ENCODE data around the gene SFN.
A peak's percentile ranks its signal among the peaks of the same experiment; 100 is the strongest.
"Not testable (repeated sequence)": the region's sequence is repeated elsewhere in the genome, so short reads cannot be mapped to it uniquely, and the experiment has no call there.

Gene SFN

DNA sequence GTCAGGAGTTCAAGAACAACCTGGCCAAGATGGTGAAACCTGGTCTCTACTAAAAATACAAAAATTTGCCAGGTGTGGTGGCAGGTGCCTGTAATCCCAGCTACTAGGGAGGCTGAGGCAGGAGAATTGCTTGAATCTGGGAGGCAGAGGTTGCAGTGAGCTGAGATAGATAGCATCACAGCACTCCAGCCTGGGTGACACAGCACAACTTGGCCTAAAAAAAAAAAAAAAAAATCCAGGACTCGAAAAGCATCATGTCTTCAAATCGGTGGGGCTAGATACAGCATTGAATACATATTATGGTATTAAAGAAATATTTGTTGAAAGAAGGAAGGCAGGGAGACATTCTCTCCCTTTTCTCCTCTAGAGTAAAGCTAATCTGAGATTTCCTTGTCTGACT is 10.1 kb downstream of the SFN start:
- not testable (repeated sequence) for DNase-seq

DNA sequence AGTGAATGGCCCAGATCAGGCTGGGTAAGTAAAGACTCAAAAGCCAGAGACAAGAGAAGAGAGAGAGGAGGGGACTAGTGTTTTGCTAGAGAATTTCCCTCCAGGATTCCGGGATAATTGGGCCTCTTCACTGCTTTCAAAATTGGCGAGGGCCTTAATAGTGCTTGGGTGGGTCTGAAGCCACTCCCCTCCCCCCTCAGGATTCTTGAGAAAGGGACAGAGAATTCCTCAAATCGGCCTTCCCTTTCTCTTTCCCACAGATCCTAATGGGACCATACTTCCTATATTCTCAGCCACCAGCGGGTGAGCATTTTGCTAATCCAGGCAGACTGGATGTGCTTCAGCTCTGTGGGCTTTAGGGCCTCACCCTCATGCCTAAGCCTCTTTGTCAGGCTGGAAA is 11.9 kb downstream of the SFN start:
- no peak for DNase-seq

DNA sequence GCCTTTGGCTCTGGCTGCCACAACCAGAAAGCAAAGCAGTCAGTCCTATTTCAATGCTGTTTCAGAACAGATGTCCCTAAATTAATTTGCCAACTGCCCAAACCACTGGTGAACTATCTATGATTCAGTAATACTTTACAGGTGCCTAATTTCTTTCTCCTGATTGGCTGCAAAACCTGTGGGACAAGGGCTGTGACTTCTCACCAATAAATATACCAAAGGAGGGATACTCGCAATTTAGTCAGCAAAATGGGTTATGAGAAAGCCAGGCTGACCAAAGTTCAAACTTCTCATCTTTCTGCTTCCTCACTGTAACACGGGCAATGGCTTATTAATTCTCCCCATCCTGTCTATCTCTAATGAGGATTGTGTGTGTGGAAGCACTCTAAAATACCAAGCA is 14.4 kb downstream of the SFN start:
- DNase-seq, result no peak

DNA sequence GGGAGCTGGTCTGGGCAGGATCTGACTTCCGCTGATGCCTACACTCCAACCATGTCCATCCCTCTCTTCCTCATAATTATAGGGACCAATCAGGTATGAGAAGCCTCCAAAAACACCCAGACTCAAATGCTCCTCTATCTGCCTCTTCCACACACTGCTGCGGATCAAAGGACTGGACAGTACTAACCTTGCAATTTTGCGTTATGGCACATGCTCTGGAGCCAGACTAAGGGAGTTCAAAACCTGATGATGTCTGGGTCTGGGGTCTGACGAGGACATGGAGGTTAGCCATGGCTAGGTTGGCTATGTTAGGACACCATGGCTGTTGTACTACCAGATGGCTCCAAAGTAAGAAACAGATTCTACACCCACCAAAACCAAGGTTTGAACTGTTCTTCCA is 16.8 kb downstream of the SFN start:
- no peak for DNase-seq

DNA sequence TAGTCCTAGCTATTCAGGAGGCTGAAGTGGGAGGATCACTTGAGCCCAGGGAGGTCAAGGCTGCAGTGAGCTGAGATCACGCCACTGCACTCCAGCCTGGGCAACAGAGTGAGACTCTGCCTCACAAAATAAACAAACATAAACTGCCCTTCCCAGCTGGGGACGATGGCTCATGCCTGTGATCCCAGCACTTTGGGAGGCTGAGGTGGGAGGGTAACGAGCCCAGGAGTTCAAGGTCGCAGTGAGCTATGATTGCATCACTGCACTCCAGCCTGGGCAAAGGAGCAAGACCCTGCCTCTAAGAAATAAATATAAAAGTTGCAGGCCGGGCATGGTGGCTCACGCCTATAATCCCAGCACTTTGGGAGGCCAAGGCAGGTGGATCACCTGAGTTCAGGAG is 18.7 kb downstream of the SFN start:
- not testable (repeated sequence) for DNase-seq

DNA sequence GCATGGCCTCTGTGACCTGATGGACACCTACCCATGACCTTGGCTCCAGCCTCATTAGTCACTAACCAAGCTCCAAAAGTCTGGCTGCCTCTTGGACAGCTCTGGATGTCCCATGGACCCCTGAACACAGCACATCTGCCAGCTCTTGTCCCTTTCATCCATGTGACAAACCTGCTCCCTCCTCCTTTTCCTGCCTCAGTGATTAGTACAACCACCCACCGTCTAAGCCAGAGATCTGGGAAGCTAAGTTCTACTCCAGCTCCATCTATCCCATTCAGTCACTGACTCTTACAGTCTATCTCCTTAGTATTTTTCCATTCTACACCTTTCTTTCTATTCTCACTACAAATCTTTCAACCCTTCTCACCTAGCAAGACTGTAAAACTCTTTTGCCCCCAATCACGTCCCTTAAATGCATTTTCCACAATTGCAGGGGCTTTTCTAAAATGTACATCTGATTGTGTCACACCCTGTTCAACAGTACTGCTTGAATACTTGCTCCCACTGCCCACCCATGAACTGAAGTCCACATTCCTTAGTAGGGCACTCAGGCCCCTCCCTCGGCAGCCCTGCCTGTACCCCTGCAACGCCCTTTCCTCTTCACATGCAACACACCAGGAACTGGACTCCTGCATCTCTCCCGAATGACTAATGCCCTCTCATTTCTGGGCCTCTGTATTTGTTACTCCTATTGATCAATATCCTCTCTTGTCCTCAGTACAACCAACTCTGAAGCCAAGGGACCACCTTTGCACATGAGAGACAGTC is 19.9 kb downstream of the SFN start:
- DNase-seq, result no peak

DNA sequence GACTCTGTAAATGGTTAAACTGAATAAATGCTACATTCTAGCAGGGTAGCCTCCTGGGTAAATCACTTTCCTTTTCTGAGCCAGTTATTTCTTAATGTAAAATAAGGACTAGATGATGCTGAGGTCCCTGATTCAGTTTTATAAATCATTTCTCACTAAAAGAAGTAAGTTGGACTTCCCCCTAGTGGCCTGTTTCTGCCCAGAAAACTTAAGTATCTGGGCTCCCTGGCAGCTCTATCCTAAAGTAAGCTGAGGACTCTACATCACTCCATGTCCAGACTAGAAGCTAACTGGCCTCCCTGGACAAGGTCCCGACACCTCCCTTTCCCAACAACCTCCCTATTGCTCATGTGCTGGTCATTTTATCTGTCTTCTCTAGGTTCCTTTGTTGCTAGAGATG is 24.2 kb downstream of the SFN start:
- no peak for DNase-seq

DNA sequence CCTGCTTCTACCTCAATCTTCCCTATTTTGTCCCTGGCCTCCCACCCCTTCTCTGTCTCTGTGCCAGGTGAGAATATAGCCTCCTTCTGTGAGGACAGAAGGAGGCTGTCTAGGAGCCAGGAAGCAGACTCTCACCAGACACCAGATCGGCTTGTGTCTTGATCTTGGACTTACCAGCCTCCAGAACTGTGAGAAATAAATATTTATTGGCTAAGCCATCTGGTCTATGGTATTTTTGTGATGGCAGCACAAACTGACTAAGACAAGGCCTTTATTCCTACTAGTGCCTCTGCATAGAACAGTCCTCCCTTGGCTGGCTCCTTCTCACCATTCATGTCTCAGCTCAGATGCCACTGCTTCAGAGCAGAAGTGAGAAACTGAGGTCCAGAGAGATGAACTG is 25.3 kb downstream of the SFN start:
- DNase-seq, result no peak

DNA sequence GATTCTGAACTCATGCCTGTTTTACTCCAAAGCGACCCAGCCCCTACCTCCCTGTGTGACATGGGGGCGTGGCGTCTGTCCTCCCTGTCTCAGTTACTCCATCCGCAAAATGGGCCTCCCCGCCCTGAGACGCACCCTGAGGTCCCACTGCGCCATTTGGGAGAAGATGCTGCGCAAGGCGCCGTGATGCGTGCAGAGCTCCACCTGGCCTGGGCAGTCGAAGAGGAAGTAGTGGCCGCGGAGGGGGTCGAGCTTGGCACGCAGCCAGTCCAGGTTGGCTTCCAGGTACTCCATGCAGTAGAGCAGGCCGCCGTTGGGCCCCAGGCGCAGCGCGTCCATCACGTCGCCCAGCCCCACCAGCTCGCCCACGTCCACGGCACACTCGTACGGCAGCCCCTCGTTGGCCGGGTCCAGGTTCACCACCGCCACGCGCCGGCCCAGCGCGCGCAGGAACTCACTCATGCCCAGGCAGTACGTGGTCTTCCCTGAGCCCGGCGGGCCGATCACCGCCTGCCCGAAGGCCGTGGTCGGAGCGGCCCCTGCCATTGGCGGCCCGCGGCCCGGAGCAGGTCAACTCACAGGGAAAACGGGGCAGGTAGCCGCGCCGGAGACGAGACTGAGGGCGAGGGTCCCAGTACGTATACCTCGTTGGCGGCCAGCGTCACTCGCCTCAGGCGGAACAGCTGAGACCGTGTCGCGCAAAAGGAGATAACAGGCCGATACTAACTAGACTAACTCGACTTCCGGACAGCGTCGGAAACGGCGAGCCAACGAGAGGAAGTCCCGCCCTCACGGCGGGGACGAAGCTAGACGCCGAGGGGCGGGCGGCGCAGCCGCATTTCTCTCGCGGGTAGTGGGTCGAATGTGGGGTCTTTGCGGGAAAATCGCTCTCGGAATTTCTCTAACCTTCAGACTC is 26.9 kb downstream of the SFN start, which contains the start of gene GPN2:
Gene GPN2 (minus strand): TSS at position 733 of the 916 bp plus-strand sequence. CDS start 187 bp downstream, at position 546.
- DNase-seq, result peak; percentile 78

DNA sequence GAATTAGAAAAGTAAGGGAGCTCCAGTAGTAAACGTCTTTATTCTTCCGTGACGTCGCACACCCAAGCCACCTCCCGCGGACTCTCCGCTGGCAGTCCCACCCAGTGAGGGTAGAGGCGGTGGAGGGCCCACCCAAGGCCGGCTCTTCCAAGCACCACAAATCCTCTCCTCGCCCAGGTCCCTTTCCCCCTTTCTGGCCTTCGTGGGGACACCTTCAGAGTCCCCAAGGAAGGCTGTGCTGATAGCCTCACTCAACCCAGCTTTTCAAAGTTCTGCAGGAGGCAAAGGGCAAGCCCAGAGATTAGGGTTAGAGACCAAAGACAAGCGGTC is 27.5 kb downstream of the SFN start:
- no peak for DNase-seq

DNA sequence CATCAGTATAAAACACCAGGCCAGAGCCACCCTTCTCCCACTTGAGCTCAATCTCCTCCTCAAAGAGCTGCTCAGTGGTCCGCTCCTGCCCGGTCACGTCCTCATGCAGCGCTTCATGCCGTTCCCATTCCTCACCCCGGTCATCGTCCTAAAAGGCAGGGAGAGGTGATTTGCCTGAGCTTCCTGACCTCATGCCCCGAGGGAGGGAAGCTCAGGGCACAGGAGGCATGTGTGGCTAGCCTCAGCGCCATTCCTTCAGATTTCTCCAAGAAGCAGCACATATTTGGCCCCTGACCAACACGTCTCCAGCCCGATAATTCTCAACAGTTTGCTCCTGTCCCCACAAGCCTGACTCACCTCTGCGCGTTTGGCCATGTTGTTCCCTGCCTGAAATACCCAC is 31.3 kb downstream of the SFN start:
- no peak for DNase-seq

DNA sequence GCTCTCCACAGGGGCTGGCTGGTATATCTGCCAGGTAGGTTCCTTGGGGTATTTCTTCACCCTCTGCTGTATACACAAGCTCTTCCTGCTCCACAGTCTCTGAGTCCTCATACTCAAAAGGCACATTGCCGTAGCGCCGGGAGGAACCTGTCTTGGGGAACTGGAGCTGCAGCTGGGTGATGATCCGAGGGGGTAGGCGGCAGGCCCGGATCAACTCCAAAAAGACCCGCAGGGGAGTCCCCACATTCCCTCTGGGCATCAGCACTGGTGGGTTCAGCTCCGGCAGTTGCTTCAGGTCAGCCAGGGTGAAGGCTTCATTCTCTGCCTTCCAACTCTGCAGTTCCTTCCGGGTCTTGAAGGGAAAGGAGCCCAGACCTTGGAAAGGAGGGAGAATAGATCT is 34.4 kb downstream of the SFN start:
- no peak for DNase-seq

DNA sequence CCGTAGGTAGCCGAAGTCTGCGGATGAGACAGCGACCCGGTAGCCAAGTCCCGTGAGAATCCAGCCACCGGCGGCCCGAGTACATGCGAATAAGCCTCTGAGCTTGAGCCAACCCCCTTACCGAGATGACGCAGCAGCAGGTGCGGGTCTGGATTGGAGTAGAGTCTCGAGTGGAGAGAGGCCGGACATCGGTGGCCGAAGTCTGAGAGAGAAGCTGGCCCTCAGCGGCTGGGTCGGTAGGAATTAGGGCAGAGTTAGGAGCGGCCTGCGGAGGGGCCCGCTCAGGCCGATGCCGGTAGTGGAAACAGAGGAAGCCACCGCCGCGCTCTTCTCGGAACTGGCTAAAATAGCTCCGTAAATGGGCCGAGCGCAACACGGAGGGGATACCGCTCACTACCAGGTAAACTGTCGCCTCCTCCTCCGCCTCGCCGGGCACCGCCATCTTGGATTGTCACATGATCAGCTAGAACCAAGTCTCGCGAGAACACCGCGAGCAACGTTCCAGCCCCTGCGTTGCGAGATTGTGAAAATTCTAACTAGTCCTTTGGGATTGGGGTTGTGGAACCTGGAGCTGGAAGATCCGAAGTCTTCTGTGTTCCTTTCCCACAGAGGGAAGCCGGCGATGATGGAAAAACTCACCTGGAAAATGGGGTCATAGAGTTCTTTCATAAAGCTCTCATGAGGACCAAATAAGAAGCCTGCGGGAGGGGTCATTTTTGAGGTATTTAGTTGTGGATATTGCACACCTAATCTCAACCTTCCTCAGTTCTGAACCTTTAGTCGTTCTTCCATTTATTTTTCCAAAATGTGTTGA is 37.3 kb downstream of the SFN start, which contains the start of gene GPATCH3:
Gene GPATCH3 (minus strand): TSS at position 467 of the 814 bp plus-strand sequence. CDS start 25 bp downstream, at position 442.
- DNase-seq, result peak; percentile 89

DNA sequence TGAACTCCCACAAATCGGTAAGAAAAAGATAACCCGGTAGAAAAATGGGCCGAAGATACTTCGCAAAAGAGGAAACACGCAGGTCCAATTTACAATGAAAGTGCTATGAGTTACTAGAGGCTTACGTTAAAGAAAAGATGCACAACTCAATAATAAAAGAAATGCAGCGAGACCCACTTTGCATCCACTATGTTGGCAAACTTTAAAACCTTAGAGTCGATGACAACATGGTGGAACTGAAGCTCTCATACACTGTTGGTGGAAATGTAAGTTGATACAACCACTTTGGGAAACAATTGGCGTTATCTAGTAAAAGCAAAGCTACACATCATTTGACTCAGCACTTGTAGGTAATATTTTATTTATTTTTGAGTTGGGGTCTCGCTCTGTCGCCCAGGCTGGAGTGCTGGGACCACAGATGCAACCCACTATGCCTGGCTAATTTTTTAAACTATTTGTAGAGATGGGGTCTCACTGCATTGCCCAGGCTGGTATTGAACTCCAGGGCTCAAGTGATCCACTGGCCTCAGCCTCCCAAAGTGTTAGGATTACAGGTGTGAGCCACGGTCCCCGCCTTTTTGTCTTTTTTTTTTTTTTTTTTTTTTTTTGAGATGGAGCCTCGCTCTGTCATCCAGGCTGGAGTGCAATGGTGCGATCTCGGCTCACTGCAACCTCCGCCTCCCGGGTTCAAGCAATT is 38.0 kb downstream of the SFN start:
- no peak for DNase-seq

DNA sequence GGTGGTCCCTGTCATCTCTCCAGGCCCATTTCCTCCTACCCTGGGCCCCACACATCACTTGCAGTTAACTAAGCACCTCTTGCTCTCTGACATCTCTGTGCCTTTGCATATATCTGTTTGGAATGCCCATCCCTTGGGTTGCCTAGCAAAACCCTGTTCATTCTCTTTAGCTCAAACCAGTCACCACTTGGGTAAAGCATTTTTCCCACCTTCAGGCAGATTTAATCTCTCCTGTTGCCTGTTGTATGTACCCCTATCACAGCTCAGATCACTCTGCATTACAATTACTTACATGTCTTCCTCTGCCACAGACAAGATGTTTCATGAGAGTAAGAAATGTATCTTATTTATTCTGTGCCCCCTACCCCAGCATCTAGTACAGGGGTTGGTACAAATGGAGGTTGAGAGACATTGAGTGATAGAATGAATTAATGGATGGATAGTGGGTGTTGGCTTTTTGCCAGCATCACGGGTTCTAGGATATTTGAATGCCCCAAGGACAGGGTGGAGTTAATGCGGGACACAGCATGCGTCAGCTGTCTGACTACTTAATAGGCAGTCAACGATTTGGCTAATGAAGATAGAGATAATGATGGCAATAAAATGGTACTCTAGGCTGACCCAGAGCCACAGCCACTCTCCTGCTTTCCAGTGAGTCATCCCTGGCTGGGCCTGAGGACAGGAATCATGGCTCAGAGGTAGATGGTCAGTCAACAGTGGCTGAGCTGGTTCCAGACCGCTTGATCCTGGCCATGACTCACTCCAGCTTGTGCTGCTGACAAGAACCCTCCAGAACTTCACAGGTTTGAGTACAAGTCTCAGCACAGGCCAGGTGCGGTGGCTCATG is 44.3 kb downstream of the SFN start:
- DNase-seq, result peak; percentile 73

DNA sequence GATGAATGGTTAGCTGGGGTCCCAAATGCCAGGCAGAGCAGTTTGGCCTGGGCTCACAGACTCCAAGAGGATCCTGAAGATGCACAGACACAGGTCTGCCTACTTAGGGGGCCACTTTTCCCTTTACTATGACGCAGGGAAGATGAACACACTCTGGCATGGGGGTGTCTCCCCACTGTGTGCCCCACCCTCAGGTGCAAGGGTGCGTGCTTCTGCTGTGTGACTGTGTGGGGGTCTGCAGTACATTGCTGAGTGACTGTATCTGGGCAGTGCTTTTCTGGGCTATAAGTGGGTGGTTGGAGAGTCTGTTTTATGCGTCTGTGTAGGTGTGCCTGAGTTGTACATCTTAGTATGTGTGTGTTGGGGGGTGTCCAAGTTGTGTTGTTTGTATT is 47.0 kb downstream of the SFN start:
- DNase-seq, result no peak

DNA sequence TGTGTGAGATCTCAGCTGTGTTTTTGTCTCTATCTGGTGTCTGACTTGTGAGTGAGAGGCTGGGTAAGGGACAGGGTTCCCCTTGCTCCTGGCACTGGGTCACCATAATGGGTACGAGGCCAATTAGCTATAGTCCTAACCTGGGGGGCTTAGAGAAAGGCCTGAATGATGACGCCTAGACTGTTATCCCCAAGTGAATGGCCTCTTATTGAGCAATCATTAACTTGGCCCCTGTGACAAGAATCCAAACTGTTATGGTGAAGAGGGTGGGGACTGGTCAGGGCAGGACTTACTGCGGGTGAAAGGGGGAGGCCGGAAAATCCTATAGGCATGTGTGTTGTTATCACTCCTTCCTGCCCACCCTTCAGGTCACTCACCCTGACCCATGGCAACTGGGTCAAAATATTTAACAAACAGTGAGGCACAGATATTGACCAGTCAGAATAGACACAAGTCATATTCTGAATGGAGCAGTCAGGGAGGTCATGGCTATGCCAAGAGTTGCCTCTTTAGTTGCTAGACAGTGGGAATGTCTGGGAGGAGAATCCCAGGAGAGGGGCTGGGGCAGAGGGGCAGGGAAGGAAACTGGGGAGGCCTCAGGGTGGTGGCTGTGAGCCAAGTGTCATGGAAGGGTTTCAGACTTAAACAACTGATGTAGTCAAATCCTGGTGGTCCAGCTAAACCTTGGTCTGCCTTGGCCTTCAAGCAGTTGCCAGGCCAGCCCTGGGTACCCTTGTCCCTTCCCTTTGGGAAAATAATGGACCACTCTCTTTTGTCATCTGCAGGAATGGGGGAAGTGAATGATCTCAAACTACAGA is 47.6 kb downstream of the SFN start:
- DNase-seq, result no peak

DNA sequence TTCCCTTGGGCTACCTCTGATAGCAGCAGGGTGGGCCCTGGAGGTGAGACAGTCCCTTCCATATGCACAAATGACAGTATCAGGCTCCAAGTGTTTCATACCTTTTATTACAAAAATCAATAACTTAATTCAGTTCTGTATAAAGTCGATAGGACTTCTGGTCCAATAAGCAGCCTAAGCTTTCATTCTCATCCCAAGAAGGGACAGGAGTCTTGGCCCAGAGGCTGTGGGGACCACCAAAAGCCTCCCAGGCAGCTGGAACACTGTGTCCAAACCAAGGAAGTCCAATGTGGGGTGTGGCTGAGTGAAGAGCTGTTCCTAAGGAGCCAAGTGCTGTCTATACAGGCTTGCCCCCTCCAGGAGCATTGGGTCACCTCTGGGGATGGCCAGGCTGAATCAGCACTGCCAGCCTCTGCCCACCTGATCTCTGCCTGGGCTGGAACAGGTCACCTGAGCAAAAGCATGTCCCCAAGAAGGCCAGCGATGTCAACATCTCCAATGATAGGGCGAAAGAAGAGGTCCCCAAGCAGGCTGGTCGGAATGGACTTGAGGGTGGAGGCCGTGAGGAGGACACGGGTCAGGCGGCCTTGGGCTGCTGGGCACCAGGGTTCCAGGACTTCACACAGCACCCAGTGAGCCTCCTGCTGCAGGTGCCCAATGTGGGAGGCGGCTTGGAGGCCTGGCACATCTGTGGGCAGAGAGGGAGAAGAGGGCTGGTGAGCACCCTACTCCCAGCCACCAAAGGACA is 48.6 kb downstream of the SFN start:
- DNase-seq, result no peak

DNA sequence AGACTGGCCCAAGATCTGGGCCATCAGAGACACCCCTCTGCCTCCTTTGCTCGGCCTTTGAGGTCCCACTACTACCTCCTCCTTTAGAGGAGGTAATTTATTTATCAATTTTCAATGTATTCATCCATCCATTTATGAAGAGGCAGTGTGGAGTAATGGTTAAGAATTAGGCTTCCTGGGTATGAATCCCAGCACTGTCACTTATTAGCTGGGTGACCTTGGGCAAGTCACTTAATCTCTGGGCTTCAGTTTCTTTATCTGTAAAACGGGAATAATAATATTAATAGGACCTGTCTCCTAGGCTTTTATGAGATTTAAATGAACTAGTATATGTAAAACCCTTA is 49.2 kb downstream of the SFN start:
- no peak for DNase-seq

DNA sequence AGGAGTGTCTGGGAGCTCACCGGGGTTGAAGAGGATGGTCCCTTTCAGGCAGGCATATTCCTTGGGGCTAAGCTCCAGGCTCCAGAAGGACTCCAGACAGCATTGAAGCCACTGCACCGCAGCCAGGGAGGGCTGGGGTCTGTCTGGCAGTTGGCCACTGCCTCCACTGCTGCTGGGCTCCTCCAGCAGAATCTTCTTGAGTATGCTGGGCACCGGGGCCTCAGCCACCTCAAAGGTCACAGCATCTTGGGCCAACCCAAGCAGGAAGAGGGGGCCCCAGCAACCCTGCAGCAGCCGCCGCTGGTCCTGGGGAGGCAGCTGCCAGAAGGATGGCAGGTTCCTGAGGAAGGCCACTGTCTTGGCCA is 50.4 kb downstream of the SFN start:
- no peak for DNase-seq
